Measurements from ENCODE around the gene PDE5A. TPM values are rescaled to one million over a fixed set of nuclear protein-coding genes. Genes with fewer than 3 reads are reported as not detected.

The PDE5A gene
- polyA plus RNA-seq, 3 donors: 0.80 to 0.82 TPM; not detected in 1

DNA sequence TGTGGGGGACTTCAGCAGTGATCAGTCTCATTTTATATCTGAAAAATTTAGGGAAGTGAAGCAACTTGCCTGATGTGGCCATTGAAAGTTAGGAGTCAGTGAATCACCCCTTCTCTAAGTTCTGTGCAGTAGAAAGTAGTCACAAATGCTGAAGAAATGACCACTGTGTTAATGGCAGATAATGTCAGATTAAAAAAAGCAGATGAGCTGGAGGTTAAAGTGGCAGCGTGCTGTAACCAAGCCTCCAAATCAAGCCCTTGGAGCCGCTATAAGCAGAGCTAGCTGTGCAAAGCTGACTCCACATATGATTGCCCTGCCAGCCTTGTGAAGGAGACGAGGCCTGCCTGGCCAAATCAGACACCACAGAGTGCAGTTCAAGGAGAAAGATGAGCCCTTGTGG is 39.2 kb upstream of the PDE5A start:
- Histone ChIP-seq H3K4me1 (ENCODE audit: control insufficient read depth in 1 of 2, insufficient read depth in 2 of 2, low read length in 2 of 2) (no peaks in the 10 kb centered on the region), H3K4me2 (replicated peaks; ENCODE audit: extremely low read depth, low read length, poor library complexity, severe bottlenecking) (no peak overlapping the region), H3K9ac (ENCODE audit: insufficient read depth, low read length, poor library complexity, severe bottlenecking) (no peak overlapping the region), H3K4me3 (replicated peaks in 1 of 3; ENCODE audit: low read depth in 2 of 3, low read length in 3 of 3) (no peak overlapping the region), H3K9me3 (replicated peaks in 1 of 2; ENCODE audit: control insufficient read depth in 1 of 2, insufficient read depth in 1 of 2, low read length in 2 of 2) (no peaks in the 10 kb centered on the region), H3K27ac (ENCODE audit: low read depth in 1 of 2, low read length in 2 of 2) (no peak overlapping the region), H3K36me3 (replicated peaks in 1 of 2; ENCODE audit: control insufficient read depth in 1 of 2, insufficient read depth in 2 of 2, low read length in 2 of 2) (no peaks in the 10 kb centered on the region), H4K20me1 (ENCODE audit: insufficient read depth, low read length) (no peaks in the 10 kb centered on the region), H3K79me2 (ENCODE audit: insufficient read depth, low read length) (no peaks in the 10 kb centered on the region), H2AFZ (ENCODE audit: insufficient read depth, low read depth, low read length, poor library complexity, severe bottlenecking) (no peak overlapping the region), H3K27me3 (ENCODE audit: control insufficient read depth in 2 of 2, insufficient read depth in 2 of 2, low read length in 2 of 2) (no peaks in the 10 kb centered on the region)
- peaks cover 0 to 3% (median 1%) of the 10 kb centered on the region in 7 donors for H3K9me3 Mint-ChIP-seq
- WGBS (ENCODE audit: insufficient coverage): 77% methylated on average over 3 of the region's 3 CpGs
- H3K27ac Mint-ChIP-seq: no peak overlapping the region
- no peaks in the 10 kb centered on the region for H3K36me3 Mint-ChIP-seq
- H3K27me3 Mint-ChIP-seq (ENCODE audit: low read depth in 3 of 3): peaks cover 1 to 3% (median 3%) of the 10 kb centered on the region in 3 donors
- no peak overlapping the region for H3K4me3 Mint-ChIP-seq
- intact Hi-C loops (cut with micrococcal nuclease): no loop called here
- DNase-seq: no peak
- H3K4me1 Mint-ChIP-seq: no peaks in the 10 kb centered on the region
- no peak for TF ChIP-seq CTCF (IDR thresholded peaks at IDR 0.05)

DNA sequence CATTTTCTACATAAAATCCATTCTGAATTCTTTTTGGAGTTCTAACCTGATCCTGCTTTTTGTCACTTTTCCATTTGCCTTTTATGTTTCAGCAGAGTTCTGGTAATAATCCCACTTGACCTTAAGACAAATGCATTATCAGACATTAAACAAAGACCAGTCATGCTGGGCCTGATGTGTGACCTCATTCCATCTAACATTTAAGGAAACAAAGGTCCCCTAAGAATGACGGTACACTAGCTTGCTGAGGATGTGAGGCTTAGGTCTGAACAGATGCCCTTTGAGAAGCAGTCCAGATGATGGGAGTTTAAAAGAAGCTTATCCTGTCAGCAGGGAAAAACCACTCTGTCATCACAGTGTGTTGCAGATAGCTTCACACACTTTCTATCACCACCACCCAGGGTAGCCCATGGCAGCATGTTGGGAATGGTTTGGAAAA is 38.1 kb upstream of the PDE5A start:
- intact Hi-C loops (cut with micrococcal nuclease): no loop called here
- H3K36me3 Mint-ChIP-seq: no peaks in the 10 kb centered on the region
- H3K4me3 ChIP-seq (replicated peaks in 1 of 3; ENCODE audit: low read depth in 2 of 3, low read length in 3 of 3): no peak overlapping the region
- H3K27ac ChIP-seq (ENCODE audit: low read depth in 1 of 2, low read length in 2 of 2): no peak overlapping the region
- H3K9ac ChIP-seq (ENCODE audit: insufficient read depth, low read length, poor library complexity, severe bottlenecking): no peak overlapping the region
- no peak for TF ChIP-seq CTCF (IDR thresholded peaks at IDR 0.05)
- H3K9me3 ChIP-seq (replicated peaks in 1 of 2; ENCODE audit: control insufficient read depth in 1 of 2, insufficient read depth in 1 of 2, low read length in 2 of 2): no peaks in the 10 kb centered on the region
- no peaks in the 10 kb centered on the region for H3K27me3 ChIP-seq (ENCODE audit: control insufficient read depth in 2 of 2, insufficient read depth in 2 of 2, low read length in 2 of 2)
- no peak overlapping the region for H3K4me2 ChIP-seq (replicated peaks; ENCODE audit: extremely low read depth, low read length, poor library complexity, severe bottlenecking)
- no CpG with 5 or more reads among the region's 1 CpG for WGBS (ENCODE audit: insufficient coverage)
- DNase-seq: no peak
- H3K27me3 Mint-ChIP-seq (ENCODE audit: low read depth in 3 of 3): peaks cover 1 to 3% (median 3%) of the 10 kb centered on the region in 3 donors
- H3K36me3 ChIP-seq (replicated peaks in 1 of 2; ENCODE audit: control insufficient read depth in 1 of 2, insufficient read depth in 2 of 2, low read length in 2 of 2): no peaks in the 10 kb centered on the region
- H3K27ac Mint-ChIP-seq: no peak overlapping the region
- no peaks in the 10 kb centered on the region for H3K4me1 ChIP-seq (ENCODE audit: control insufficient read depth in 1 of 2, insufficient read depth in 2 of 2, low read length in 2 of 2)
- no peaks in the 10 kb centered on the region for H3K79me2 ChIP-seq (ENCODE audit: insufficient read depth, low read length)
- H2AFZ ChIP-seq (ENCODE audit: insufficient read depth, low read depth, low read length, poor library complexity, severe bottlenecking): no peak overlapping the region
- no peaks in the 10 kb centered on the region for H4K20me1 ChIP-seq (ENCODE audit: insufficient read depth, low read length)
- H3K4me3 Mint-ChIP-seq: no peak overlapping the region
- no peaks in the 10 kb centered on the region for H3K4me1 Mint-ChIP-seq
- peaks cover 0 to 3% (median 2%) of the 10 kb centered on the region in 7 donors for H3K9me3 Mint-ChIP-seq

Data from CD14-positive monocyte (primary cell).